Vagina (tissue), 2 donors: Measurements from ENCODE around the gene SRSF9. TPM values are rescaled to one million over a fixed set of nuclear protein-coding genes. Genes with fewer than 3 reads are reported as not detected.

Experiments
- DNase-seq, 2 donors: peaks; one replicate each; pipeline ENCODE4 v3.0.0-alpha.2; 2017; ENCODE audit errors: extremely low spot score in 2 of 2
- H3K27ac ChIP-seq: fragments of 200-600 bp; sonication (generic); one replicate; pipeline ENCODE4 v1.5.1; 2019
- H3K27me3 ChIP-seq: fragments of 200-600 bp; sonication (generic); one replicate; pipeline ENCODE4 v1.5.1; 2019
- H3K36me3 ChIP-seq, 2 donors: fragments of 200-600 bp; sonication (generic); one replicate each; pipeline ENCODE4 v1.5.1; 2017 to 2019
- H3K4me1 ChIP-seq: fragments of 200-600 bp; sonication (generic); one replicate; pipeline ENCODE4 v1.5.1; 2019
- H3K4me3 ChIP-seq, 2 donors: fragments of 200-600 bp; sonication (generic); 1 replicate in 1 of 2; 2 replicates in 1 of 2; pipeline ENCODE4 v1.5.1; 2016 to 2019
- H3K9me3 ChIP-seq: fragments of 200-600 bp; sonication (generic); one replicate; pipeline ENCODE4 v1.5.1; 2019
- POLR2A ChIP-seq, 2 donors: fragments of 450-650 bp; IDR thresholded peaks; one replicate each; pipeline ENCODE4 v1.6.1; 2017; ENCODE audit warnings: antibody characterized with exemption in 2 of 2, mild to moderate bottlenecking in 2 of 2, moderate library complexity in 2 of 2
- POLR2AphosphoS5 ChIP-seq, 2 donors: sonication (generic); formaldehyde crosslinking; IDR thresholded peaks; one replicate each; pipeline ENCODE4 v1.9.0; 2017; ENCODE audit warnings: antibody characterized with exemption in 2 of 2, mild to moderate bottlenecking in 2 of 2, low read depth in 1 of 2; ENCODE audit not compliant: insufficient read depth in 1 of 2
- intact Hi-C: fragments of 100-400 bp; cut with DNase I; formaldehyde crosslinking; loops from one replicate; pipeline ENCODE4 v1.15.1; 2023
- total RNA-seq: library from RNA; depleted of rRNA; stranded (reverse); fragments of >200 nt; gene quantifications from one replicate; pipeline ENCODE4 v1.2.3, GENCODE V29; 2016
- TF ChIP-seq, protein P1 (sequence below), 3 experiments: fragments of 450-650 bp in 2 of 3; fragments of 200-600 bp in 1 of 3; sonication (generic) in 1 of 3; IDR thresholded peaks; one replicate each; pipeline ENCODE4 v1.5.1; 2017 to 2019; ENCODE audit warnings: antibody characterized with exemption in 3 of 3, mild to moderate bottlenecking in 2 of 3, moderate library complexity in 2 of 3

Gene SRSF9
- total RNA-seq, 1 donor from 2014 or later: 105 TPM

DNA sequence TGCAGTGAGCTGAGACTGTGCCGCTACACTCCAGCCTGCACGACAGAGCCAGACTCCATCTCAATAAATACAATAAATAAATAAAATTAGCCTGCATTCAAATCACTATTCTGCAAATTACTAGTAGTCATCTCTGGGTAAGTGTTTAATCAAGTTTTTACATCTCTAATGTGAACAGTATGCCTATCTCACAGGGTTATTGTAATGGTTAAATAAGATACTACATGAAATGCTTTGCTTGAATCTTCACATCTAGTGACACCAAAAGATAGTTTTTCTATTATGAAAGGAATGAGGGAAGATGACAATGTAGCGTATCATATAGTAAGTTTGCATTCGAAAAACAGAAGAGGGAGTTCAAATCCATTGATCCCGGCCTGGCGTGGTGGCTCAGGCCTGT lies 2.1 kb downstream of the SRSF9 start:
- H3K9me3 ChIP-seq: no peaks in the 10 kb centered on the region
- no peaks in the 10 kb centered on the region for H3K27me3 ChIP-seq
- intact Hi-C loops: no loop called here
- H3K4me1 ChIP-seq: peaks cover 44% of the 10 kb centered on the region
- H3K27ac ChIP-seq: no peak overlapping the region
- TF ChIP-seq POLR2A (IDR thresholded peaks at IDR 0.05) (no peak), POLR2AphosphoS5 (IDR thresholded peaks at IDR 0.05; ENCODE audit: insufficient read depth in 1 of 2, low read depth in 1 of 2) (no peak)
- TF ChIP-seq, protein P1, sequence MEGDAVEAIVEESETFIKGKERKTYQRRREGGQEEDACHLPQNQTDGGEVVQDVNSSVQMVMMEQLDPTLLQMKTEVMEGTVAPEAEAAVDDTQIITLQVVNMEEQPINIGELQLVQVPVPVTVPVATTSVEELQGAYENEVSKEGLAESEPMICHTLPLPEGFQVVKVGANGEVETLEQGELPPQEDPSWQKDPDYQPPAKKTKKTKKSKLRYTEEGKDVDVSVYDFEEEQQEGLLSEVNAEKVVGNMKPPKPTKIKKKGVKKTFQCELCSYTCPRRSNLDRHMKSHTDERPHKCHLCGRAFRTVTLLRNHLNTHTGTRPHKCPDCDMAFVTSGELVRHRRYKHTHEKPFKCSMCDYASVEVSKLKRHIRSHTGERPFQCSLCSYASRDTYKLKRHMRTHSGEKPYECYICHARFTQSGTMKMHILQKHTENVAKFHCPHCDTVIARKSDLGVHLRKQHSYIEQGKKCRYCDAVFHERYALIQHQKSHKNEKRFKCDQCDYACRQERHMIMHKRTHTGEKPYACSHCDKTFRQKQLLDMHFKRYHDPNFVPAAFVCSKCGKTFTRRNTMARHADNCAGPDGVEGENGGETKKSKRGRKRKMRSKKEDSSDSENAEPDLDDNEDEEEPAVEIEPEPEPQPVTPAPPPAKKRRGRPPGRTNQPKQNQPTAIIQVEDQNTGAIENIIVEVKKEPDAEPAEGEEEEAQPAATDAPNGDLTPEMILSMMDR (IDR thresholded peaks at IDR 0.05): no peak
- no peak for DNase-seq
- H3K36me3 ChIP-seq: peaks cover 0 to 29% of the 10 kb centered on the region in 2 donors
- H3K4me3 ChIP-seq: no peak overlapping the region

DNA sequence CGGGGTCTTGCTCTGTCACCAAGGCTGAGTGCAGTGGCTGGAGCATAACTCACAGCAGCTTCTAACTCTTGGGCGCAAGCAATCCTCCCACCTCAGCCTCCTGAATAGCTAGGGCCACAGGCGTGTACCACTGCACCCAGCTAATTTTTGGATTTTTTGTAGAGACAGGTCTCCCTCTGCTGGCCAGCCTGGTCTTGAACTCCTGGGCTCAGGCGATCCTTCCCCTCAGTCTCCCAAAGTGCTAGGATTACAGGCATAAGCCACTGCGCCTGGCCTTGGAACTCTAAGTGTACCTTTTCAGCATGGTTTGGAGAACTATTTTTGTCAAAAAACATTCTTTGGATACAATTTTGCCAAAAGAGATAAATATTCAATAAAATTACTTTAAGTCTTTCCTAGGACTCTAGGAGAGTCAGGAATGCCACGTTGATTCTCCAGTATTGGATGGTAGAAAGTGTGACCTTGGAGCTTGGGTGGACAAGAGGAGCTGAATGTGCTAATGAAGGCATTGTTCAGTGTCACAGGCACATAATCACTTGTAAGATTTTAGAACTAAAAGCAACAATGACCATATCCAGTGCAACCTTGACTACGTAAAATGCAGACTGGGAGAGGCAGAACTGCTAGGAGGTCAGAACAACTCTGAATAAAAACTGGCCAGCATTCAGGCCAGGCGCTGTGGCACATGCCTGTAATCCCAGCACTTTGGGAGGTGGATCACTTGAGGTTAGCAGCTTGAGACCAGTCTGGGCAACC lies 2.8 kb downstream of the SRSF9 start:
- TF ChIP-seq POLR2A (IDR thresholded peaks at IDR 0.05) (no peak), POLR2AphosphoS5 (IDR thresholded peaks at IDR 0.05; ENCODE audit: insufficient read depth in 1 of 2, low read depth in 1 of 2) (no peak)
- TF ChIP-seq, protein P1 (IDR thresholded peaks at IDR 0.05): peak in 1 of 3 experiments; percentile 20
- intact Hi-C loops: no loop called here
- H3K36me3 ChIP-seq: peaks cover 0 to 36% of the 10 kb centered on the region in 2 donors
- H3K4me1 ChIP-seq: peaks cover 44% of the 10 kb centered on the region
- no peaks in the 10 kb centered on the region for H3K27me3 ChIP-seq
- H3K27ac ChIP-seq: no peak overlapping the region
- DNase-seq: no peak
- no peak overlapping the region for H3K4me3 ChIP-seq
- H3K9me3 ChIP-seq: no peaks in the 10 kb centered on the region

DNA sequence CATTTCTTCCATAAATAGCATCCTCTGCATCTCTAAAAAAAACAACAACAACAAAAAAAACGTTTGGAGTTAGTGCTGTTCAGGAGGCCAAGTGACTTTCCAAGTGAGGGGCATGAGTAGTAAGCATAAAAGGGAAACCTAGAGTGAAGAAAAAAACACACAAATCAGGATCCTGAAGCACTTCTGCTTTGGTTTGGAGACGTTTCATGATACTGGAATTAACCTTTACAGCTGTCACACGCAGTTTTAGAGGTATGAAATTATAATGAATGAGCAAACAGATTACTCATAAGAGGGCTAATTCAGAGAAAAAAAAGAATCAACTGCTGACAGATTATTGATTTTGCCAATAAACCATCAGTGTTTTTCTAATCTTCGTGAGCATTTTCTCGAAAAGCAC lies 3.8 kb downstream of the SRSF9 start:
- Histone ChIP-seq H3K36me3 (peaks cover 0 to 46% of the 10 kb centered on the region in 2 donors), H3K27me3 (no peaks in the 10 kb centered on the region), H3K4me1 (peaks cover 35% of the 10 kb centered on the region), H3K27ac (no peak overlapping the region), H3K4me3 (no peak overlapping the region), H3K9me3 (no peaks in the 10 kb centered on the region)
- intact Hi-C loops: no loop called here
- TF ChIP-seq POLR2AphosphoS5 (IDR thresholded peaks at IDR 0.05; ENCODE audit: insufficient read depth in 1 of 2, low read depth in 1 of 2) (no peak), POLR2A (IDR thresholded peaks at IDR 0.05) (no peak)
- TF ChIP-seq, protein P1 (IDR thresholded peaks at IDR 0.05): no peak
- no peak for DNase-seq

DNA sequence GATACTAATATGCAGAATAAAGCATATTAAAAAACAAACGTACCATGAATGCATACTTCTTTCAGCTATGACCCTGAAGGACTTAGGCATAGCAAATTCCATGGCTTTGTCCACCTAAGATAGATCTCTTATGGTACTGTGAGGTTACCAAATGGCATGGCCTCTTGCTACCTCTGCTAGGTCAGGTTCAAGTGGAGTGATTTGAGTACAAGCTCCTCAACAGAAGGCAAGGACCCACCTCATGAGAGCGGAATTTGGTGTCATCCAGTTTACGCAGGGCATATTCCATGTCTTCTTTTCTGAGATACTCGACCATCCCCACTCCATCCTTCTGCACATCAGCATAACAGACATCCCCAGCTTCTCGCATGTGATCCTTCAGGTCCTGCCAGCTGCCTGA lies 5.8 kb downstream of the SRSF9 start:
- Histone ChIP-seq H3K4me3 (no peak overlapping the region), H3K27me3 (no peaks in the 10 kb centered on the region), H3K9me3 (no peaks in the 10 kb centered on the region), H3K4me1 (peaks cover 26% of the 10 kb centered on the region), H3K36me3 (peaks cover 0 to 64% of the 10 kb centered on the region in 2 donors), H3K27ac (no peak overlapping the region)
- DNase-seq: no peak
- intact Hi-C loops: no loop called here
- TF ChIP-seq POLR2A (IDR thresholded peaks at IDR 0.05) (no peak), POLR2AphosphoS5 (IDR thresholded peaks at IDR 0.05; ENCODE audit: insufficient read depth in 1 of 2, low read depth in 1 of 2) (no peak)
- TF ChIP-seq, protein P1 (IDR thresholded peaks at IDR 0.05): no peak

DNA sequence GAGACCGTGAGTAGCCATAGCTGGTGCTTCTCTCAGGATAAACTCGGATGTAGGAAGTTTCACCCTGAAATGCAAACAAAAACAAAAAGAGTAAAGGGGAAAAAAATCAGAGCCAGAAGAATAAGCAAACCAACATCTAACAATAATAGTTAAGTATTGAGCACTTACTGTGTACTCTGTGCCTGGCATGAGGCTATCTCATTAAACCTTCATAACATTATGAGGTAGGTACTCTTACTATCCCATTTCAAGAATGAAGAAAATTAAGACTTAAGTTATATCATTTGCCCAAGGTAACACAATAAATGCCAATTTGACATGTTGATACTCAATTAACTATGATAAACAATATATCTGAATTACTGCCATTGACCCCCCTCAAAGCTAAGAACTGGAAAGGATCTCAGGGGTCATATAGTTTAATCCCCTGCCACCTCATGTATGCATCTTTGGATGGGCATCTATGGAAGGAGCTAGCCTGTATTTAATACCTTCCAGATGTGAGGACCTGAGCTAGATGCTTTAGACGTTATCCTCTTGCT lies 7.4 kb downstream of the SRSF9 start:
- Histone ChIP-seq H3K9me3 (no peaks in the 10 kb centered on the region), H3K27ac (no peak overlapping the region), H3K27me3 (no peaks in the 10 kb centered on the region), H3K4me3 (no peak overlapping the region), H3K36me3 (peaks cover 0 to 79% of the 10 kb centered on the region in 2 donors), H3K4me1 (peaks cover 12% of the 10 kb centered on the region)
- TF ChIP-seq, protein P1 (IDR thresholded peaks at IDR 0.05): no peak
- TF ChIP-seq POLR2A (IDR thresholded peaks at IDR 0.05) (no peak), POLR2AphosphoS5 (IDR thresholded peaks at IDR 0.05; ENCODE audit: insufficient read depth in 1 of 2, low read depth in 1 of 2) (no peak)
- DNase-seq: no peak
- intact Hi-C loops: no loop called here
